ENCODE results near the gene TMEM212.

GRCh38 chr3:171898192-171898591 lies 55.0 kb downstream of the TMEM212 start:
- TF ChIP-seq EZH2 (IDR thresholded peaks at IDR 0.05; ENCODE audit: borderline replicate concordance, insufficient read depth, low read depth, low read length, poor library complexity, severe bottlenecking) (no peak), CTCF (IDR thresholded peaks at IDR 0.05) (no peak)
